Glomerular visceral epithelial cell (primary cell): ENCODE measurements around the gene MPRIP.

ENCODE experiments used
- DNase-seq: peaks from one replicate; pipeline ENCODE4 v3.0.0-alpha.2; 2016; ENCODE audit errors: extremely low spot score

Gene MPRIP

DNA sequence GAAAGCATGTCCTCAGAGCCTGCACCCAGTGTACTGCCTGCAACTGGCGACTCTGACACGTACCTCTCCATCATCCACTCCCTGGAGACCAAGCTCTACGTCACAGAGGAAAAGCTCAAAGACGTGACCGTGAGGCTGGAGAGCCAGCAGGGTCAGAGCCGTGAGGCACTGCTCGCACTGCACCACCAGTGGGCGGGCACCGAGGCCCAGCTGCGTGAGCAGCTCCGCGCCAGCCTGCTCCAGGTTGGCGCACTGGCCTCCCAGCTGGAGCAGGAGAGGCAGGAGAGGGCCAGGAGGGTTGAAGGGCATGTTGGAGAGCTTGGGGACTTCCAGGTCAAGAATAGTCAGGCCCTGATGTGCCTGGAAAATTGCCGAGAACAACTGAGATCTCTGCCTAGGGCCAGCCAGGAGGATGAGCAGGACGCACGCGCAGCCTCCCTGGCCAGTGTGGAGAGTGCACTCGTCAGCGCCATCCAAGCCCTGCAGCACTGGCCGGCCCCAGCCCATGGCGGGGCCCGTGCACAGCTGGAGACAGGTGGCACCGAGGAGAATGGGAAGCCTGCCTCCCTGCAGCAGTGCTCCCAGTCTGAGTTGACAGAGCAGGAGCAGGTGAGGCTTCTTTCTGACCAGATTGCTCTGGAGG is 123.5 kb downstream of the MPRIP start:
- DNase-seq, result no peak

DNA sequence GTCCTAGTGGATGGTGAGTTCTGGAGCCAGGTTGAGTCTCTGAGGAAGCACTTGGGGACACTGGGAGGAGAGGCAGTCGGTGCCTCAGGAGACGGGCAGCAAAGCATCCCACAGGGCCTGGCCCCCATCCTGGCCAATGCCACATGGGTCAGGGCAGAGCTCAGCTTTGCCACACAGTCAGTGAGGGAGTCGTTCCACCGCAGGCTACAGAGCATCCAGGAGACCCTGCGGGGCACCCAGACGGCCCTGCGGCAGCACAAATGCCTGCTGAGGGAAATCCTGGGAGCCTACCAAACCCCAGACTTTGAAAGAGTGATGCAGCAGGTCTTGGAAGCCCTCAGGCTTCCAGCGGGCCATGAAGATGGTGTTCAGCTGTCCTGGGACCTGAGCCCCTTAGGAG is 124.2 kb downstream of the MPRIP start:
- no peak for DNase-seq

DNA sequence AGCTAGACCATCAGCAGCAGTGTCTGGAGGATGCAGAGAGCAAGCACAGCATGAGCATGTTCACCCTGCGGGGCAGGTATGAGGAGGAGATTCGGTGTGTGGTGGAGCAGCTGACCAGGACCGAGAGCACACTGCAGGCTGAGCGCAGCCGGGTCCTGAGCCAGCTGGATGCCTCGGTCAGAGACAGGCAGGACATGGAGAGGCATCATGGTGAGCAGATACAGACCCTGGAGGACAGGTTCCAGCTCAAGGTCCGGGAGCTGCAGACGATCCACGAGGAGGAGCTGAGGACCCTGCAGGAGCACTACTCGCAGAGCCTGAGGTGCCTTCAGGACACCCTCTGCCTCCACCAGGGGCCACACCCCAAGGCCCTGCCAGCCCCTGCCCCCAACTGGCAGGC is 125.1 kb downstream of the MPRIP start:
- DNase-seq, result no peak

DNA sequence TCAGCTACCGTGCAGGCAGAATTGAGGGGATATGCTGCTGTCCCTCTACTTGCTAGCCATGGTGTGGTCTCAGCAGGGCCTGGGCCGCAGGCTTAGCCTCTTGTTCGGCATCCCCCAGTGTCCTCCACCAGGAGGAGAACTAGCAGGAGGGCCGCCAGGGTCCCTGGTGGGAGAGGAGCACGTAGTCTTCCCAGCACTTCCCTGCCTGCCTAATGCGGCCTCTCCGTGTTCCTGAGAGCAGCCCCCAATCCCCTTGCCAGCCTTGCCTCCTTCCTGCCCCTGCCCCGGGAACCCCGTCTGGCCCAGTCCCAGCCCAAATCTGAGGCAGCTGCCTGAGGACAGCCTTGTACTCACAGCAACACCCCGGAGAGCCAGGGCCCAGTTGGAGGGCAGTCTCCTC is 125.7 kb downstream of the MPRIP start:
- no peak for DNase-seq

DNA sequence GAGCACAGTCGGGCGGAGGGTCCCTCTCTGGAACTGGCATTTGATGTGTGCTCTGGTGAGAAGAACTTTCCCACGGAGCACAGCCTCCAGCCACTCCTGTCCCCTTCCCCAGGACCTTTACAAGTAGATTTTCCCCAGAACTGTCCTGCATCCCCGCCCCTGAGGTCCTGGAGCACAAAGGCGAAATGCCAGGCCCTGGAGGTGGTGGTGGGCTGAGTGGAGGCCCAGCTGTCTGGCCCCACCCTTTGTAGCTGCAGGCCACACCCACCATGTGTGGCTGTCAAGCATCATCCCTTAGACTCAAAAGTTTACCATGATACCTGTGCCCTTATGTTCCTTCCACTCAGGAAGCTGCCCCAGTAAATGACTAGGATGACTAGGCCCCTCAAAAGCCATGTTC is 126.1 kb downstream of the MPRIP start:
- no peak for DNase-seq

DNA sequence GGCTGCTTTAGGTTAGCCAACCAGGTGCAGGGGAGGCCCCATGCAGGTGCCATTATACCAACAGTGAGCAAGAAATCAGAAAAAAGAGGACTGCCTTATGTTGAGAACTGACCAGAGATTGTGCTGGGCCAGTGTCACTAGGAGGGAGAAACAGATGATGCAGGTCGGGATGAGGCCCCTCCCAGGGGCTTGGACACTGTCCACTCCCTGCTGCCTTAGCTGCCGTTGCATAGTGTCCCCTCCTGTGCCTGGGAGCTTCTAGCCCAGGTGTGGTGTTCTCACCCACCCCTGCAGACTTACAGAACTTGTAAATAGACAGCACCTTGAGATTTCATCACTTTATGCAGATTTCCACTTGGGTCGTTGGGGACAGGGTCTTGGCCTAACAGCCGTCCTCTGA is 127.1 kb downstream of the MPRIP start:
- DNase-seq, result no peak

DNA sequence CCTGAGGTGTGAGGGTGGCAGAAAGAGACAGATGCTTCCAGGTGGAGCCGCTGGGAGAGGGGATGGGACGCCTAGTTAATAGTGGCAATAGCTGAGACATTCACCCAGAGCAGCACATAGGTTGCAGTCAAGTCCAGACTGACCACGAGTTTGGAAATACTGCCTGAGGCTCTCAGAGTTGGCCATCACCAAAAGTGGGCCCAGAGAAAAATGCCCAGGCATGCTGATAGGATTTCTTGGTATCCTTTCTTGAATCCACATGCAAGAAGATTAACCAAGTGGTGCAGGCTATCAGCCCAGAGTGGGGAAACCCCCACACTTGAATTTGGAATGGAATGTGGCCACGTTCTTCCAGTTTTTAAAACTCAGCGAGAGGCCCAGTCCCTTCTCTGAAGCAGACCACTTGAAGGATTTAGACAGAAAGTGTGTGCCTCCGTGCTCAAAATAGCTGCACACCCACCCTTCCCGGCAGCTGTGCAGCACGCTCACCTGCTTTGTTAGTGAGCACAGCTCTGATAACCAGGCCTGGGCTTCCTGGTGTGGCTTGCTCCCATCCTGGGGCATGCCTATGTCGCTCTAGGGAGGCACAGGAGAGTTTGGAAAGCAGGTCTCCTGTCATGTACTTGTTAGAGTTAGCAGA is 128.2 kb downstream of the MPRIP start:
- no peak for DNase-seq

DNA sequence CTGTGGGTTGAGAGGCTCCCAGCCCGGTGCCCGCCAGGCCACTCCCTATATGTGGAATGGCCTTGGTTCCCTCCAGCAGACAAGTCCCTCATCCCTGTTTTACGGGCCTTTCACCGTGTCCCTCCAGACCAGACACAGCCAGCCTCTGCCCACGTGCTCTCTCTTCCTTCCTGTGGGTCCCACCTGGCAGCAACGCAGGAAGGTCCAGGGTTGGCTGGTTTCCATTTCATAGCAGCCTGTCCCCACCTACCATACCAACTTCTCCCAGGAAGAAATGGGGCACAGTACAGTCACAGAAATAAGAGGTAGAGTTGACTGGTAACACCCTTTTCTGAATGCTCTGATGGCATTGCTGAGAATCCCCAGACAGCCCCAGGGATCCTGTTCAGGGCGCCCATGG is 128.9 kb downstream of the MPRIP start:
- DNase-seq, result no peak

- DNase-seq, result no peak
Measured at GRCh38 chr17:17172001-17172939, 130.0 kb downstream of the MPRIP start.

GRCh38 chr17:17172990-17173389 is 130.7 kb downstream of the MPRIP start:
- DNase-seq, result no peak

GRCh38 chr17:17173921-17174320 is 131.7 kb downstream of the MPRIP start:
- no peak for DNase-seq

- no peak for DNase-seq
Measured at GRCh38 chr17:17175340-17175739, 133.1 kb downstream of the MPRIP start.

GRCh38 chr17:17175917-17176316 is 133.7 kb downstream of the MPRIP start:
- DNase-seq, result no peak

DNA sequence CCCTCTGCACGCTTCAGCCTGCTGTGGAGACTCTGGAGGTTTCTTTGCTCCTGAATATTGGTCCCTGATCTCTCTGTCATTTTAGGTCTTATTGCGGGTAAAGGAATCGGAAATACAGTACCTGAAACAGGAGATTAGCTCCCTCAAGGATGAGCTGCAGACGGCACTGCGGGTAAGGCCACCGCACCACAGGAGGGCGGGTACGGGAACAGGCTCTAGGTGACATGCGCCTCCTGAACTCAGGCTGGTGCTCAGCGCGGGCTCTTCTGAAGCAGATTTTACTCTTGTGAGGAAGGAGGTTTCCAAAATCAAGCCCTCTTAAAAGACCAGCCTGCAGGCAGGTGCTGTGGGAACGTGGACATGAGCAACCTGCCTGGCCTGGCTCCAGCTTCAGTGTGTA is 134.1 kb downstream of the MPRIP start:
- no peak for DNase-seq

DNA sequence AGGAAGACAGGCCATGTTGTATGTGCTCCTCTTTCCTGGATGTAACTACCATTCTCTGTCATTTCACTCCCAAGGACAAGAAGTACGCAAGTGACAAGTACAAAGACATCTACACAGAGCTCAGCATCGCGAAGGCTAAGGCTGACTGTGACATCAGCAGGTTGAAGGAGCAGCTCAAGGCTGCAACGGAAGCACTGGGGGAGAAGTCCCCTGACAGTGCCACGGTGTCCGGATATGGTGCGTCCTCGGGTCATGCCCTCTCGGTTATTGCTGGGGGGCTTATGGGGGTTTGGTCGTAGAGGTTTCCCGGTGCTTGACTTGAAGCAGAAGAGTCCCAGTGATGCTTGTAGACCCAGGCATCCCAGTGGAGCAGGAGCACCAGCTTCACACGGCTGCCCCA is 134.9 kb downstream of the MPRIP start:
- DNase-seq, result no peak

DNA sequence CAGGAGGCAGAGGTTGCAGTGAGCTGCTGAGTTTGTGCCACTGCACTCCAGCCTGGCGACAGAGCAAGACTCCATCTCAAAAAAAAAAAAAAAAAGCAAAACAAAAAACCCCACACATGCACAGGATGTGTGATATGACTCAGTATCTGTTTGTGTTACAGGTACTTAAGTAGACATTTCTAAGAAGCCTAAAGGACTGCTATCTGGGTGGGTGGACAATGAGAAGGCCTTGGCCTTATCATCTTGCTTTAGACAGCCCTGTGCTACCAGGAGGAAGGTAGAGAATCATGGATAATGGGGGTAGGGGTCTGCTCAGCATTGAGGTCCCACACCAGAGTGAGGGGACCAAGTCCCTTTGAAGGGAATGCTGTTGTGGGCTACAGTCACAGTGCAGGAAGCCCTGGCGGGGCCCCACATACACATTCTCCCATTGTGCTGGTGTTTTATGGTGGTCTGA is 137.1 kb downstream of the MPRIP start:
- DNase-seq, result no peak

DNA sequence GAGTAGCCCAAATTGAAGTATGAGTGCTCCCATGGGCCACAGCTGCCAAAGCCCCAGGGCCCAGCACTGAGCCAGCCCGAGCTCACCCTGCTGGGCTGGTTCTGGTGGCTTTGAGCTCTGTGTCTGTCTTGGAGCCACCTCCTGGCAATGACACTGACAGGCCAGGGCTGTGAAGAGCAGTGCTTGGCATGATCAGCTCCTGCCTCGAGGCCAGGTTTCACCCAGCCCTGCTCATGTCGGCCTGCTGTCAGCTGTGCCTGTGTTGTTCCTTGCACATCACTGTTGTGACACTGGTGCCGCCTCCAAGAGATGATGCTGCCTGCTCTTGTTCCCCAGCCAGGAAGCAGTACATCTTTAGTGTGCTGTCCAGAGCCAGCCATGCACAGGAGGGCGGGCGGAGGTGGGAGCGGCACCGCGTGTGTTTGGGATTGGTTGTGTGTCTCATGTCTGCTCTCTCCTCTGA is 137.9 kb downstream of the MPRIP start:
- DNase-seq, result no peak

GRCh38 chr17:17180741-17181525 is 138.7 kb downstream of the MPRIP start:
- DNase-seq, result no peak

DNA sequence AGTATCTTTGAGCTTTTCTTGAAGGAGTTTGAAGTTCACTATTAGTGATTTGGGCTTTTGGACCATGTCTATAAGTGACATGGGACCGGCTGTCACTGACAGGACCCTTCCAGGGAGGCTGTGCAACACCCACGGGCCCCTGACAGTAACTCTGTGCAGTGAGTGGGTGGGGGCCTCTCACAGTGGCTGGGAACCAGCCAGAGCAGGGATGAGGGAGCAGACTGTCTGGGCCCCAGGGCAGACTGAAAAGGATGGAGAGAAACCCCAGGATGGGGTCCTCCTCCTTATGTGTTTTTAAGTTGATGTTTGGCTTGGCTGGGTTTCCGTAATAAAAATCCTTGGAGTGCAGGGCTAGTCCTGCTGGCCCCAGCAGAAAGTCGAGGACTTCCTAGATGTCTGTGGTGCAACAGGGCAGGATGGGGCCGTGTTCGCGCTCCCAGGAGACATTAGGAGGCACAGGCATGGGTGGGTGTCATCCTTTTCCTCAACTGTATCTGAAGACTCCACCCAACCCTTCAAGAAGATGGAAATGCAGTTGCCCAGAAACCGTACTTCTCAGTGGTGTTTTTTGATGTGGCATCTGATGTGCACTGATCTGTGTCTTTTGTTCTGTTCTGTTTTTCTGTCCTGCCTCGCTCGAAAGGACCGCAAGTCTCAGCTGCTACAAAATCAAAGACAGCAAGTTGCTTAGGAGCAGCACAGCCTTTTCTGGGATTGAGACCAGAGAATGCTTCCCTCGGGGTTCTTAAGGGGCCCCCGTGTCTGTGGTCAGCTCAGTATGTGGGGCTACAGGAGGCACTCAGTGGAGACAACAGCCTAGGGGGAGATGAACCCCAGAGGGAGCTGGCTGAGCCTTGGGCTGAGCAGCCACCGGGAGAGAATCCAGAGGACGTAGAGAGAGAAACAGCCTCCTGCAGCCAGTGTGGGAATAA is 139.7 kb downstream of the MPRIP start:
- no peak for DNase-seq

DNA sequence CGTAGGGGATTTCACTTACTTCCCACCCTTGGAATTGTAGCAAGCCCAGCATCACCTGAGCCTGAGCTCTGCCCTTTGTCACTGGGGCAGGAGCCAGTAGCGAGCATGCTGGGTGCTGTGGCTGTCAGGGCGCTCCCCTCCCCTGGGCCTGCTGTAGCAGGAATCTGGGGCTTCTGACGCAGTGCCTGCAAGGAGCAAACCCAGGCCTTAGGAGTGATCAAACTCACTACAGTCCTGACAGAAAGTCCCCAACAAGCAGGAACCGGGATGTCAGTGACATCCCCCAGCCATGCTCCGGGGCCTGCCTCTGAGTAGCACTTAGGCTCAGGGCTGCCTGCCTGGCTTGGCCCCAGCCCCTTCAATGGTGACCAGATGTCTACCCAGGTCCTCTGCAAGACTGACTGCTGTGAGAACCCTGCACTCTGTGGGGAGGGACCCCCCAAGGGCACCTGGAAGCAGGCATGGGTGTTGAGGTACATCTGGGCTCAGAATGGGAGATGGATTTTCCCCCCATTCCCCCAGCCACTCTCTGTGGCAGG is 140.4 kb downstream of the MPRIP start:
- no peak for DNase-seq
